SIG-M5 (cell line): Measurements from ENCODE around the gene FYB1.

ENCODE experiments used
- DNase-seq: peaks from one replicate; lab custom pipeline; 2025; lab: John Stamatoyannopoulos, UW

FYB1 gene

DNA sequence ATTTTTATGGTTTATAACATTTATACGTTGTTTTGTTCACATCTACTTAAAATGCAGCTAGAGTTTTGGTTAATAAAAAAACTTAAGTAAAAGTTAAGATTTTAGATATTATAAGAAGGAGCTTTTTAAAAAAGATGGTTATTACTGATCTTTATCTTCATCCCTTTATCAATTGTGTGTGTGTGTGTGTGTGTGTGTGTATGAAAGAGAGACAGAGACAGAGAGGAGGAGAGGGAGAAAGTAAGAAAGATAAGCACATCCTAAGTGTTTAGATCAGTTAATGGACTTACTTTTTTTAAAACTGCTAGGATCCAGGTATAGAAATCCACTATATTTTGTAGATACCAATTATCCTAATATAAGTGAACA lies 99.3 kb downstream of the FYB1 start:
- no peak for DNase-seq

DNA sequence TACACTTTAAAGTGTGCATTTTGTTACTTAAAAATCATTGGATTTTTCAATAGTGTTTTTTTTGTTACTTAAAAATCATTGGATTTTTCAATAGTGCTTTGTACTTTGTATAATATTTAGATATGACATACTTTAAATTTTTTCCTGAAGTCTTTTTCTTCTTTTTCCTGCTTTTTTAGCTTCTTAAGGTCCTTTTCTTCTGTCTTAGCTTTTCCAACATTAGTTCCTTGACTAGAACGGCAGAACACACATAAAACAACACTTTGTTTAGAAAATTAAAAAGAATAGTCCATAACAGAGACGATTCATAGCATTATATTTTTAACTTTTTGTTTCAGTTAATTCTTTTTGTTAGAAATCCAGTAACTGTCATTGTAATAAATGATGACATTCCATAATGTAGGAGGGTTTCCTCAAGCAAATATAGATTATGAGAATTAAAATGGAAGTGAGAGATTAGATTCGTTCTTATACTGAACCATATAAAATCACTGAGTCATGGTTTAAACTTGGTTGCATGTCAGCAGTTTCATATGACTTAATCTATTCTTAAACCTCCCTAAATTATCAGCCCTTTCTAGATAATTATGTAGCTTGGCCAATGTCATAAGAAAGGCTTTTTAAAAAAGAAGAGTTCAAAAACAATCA lies 99.8 kb downstream of the FYB1 start:
- no peak for DNase-seq

DNA sequence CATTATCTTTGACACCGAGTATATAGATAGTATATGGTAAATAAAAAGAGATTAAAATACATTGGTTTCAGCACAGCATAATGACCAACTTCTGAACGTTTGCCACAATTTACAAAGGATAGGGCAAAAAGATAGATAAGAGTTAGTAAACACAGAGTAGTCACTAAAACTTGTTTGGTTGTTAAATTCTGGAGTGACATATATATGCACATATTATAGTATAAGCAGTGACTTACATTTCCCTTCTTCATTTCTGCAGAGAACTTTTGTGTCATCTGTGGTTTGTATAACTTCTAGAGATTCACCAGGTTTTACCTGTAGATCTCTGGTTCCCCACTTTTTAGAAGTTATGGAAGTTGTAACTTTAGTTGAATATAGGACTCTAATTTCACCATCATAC lies 100.7 kb downstream of the FYB1 start:
- no peak for DNase-seq

DNA sequence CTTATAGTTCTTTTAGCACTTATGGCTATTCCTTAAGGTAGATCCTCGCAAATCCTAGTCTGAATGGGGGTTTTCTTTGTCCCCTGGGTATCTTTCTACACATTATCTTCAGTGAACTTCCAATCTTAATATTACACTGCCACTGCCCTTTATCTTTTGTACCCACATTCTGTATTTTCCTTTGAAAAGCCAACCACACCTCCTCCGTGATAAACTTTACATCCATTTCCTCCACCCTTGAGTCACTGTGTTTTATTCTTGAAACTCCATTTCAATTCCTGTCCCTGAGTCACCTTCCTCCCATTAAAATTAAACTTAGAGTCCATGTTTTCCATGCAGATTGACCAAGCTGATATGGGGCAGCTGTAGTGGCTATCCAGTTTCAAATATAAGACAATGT lies 102.0 kb downstream of the FYB1 start:
- no peak for DNase-seq

DNA sequence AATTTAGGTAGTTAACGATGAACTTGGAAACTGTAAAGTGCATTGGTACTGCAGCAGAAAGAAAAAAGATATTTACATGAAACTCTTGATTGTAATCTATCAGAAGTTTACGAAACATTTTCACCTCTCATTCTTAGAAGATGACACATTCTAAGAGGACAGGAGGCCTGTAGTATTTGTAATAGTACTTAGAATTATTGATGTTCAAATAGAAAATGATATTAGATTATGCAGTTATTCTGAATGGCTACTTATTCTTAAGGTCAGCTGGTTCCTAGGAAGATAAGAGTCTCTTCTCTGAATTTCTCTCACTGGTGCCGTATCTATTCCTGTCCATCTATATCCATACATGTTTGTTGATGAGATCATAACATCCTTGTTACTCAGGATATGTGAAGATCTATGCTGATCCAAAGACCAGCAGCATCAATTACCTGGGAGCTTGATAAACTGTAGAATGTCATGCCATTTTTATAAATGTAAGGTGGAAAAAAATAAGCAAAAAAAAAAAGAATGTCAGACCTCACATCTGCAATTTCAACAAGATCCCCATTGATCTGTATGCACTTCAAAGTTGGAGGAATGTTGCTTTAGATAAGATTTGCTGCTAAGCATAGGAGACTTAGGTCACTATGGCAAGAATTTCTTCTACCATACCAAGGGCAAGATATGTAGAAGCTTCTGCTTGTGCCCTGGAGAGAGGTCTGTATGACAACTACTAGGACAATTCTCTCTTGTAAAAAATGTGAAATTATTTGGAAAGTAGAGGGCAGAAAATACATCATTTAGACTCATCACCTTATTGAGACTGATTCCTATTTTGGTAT lies 102.8 kb downstream of the FYB1 start:
- DNase-seq = no peak

DNA sequence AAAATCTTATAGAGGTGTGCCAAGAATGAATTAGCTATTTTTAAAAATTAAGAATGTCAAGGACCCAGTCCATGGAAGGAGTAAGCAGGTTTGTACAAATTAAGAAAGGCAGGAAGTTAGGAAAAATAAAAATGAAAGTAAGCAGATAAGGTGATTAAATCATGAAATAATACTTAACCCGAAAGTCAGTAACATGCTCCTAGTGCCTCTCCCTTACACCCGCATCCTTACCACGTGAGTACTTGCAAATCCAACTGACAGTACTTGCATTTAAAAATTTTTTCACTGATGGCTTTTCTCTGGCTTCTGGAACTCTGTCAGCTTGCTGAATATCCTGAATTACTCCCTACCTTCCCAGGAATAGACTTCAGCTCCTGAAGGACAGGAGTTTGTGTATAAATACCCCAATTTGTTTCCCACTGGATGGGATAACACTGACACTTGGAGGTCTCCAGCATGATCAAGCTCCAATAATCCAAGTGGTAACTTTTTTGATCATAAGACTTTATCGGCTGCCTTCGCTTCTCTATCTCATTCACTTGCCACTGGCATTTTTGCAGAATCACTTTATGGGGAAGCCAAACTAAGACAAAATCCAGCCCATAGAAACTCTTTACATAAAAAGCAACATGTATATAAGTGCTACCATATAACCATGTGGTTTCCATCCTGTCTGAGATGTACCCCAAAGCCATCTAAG lies 103.6 kb downstream of the FYB1 start:
- no peak for DNase-seq

DNA sequence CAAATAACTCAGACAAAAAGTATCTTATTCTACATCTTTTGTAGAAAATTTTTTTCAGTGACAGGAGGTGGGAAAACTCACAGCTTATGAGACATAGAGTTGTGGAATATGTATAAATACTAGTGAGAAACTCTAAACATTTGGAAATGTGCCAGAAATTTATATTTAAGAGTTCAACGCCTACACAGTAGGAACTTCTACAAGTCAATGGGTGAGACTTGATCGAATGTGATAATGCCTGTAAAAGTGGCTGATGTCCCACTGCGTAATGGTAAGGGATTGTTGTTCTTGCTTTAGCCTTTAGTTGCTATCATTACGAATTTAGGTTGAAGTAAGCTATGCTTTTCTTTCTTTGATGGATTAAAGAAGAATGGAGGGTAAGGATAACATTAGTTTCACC lies 105.2 kb downstream of the FYB1 start:
- DNase-seq = no peak

DNA sequence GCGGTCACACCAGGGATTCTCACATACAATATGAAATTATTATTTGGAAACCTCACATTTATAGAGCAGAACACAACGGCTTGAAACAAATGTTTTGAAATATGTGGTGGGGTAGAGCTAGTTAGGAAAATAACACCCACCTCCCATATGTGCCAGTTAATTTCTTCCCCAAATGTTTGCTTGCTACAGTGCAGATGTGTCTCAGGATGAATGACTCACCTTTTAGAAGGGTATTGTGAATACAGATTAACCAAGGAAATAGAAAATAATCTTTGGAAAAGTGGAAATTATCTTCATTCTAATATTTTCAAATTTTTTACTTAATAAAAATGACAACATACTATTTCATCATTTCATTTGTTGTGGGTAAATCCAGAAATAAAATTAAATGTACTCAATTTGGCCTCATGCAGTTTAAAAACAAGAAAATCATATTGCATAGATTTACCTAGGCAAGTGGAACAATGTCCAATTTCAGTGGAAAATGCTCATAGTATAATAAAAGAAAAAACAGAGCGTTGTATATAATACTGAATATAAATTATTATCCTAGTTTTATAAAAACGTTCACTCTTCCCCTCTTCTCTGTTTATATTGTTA lies 105.9 kb downstream of the FYB1 start:
- no peak for DNase-seq

DNA sequence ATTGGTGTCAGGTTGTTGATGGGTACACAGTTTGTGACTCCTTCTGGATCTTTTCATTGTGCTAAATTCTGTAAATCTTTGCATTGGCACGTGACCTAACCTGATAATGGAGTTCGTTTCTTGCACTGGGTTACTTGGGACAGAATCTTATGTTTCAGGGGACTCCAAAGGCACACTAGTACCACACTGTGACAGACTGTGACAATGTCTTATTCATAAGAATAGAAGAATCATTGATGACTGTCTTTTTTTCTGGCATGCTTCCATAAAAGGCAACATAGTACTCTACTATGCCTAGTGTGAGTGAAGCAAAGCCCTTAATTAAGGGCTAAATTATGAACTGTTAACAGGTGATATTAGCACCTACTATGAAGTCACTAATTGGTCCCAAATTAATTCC lies 109.8 kb downstream of the FYB1 start:
- no peak for DNase-seq

DNA sequence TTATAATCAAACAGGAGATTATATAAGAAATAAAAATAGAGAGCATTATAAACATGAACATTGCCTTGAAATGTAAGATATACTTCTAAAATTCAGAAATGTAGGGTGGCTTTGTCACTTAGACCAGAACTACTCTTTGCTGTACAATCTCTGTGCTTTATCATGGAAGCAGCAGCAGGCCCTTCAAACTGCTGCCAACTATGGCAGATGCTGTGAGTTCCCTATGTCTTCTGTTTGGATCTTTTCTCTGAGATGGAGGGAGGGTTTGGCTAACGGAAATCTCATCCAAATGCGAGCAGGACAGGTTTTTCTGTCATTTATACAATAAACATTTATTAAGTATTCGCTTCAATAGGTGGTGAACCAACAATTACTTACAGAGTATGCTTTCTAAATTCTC lies 110.4 kb downstream of the FYB1 start:
- DNase-seq = no peak

DNA sequence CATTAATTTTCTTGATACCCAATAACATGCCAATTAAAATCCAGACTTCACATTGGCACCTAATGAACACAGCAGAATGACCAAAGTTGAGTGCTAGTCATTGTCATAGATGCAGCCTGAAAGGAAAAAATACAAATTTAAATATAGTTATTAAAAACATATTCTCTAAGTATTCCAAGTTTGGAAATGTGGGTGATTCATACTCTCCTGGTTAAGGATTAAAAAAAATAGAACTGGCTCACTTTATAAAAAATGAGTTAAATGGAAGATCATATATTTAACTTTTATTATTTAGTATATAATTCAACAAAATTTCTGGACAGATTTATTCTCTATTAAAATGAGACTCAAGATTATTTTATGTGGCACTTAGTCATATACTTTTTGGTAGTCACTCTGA lies 112.0 kb downstream of the FYB1 start:
- DNase-seq = no peak

DNA sequence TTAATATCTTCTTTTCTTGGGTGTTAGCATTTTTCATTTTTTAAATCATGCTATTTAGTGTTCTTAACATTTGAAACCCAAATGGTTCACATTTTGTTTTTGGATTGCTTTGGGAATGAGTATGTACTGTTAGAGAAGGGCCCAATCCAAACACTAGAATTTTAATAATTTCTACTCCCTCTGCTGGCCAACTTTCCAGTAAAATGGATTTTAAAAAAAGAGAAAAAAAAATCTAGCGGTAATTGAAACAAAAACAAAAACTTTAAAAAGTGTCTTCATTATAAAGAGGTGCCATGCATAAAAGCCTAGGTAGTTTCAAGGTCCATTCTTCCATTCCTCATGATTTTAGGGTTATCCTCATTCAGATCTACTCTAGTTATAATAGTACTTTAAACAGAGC lies 113.0 kb downstream of the FYB1 start:
- DNase-seq = no peak

DNA sequence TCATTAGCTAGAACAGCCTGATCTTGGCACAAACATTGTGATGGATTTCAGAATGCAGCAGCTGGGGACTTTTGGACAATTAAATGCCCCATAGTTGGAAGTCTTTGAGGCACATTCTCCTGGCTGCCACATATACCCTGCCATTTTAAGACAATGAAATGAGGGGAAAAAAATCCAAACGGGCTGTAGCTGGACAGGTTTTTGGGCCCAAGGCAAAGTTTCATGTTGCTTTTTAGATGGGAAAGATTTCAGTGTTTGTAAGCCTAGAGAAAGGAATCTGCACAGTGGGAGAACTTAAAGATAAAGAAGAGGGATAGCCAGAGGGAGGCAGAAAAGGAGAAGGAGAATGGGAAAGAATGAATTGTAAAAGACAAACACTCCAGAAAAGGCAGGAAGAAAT lies 115.1 kb downstream of the FYB1 start:
- no peak for DNase-seq

DNA sequence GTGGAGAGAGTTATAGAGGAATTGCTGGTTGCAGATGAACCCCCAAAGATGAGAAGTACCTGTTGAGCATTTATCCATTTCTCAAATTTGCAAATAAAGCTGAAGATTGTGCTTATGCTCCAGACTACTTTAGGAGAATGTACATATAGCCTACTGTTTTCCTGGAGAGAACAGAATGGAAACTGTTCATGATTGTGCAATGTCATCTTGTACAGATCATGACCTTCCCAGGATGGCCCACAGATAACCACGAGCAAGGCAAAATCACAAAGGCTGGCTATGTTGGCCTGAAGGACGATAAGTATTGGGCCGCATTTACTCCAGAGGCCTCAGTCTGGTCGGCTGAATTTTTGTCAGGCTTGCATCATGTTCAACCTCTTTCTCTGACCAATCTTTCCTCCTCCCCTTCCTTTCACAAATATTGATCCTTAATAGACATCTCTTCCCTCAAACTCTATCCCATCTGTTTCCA lies 116.6 kb downstream of the FYB1 start:
- no peak for DNase-seq

DNA sequence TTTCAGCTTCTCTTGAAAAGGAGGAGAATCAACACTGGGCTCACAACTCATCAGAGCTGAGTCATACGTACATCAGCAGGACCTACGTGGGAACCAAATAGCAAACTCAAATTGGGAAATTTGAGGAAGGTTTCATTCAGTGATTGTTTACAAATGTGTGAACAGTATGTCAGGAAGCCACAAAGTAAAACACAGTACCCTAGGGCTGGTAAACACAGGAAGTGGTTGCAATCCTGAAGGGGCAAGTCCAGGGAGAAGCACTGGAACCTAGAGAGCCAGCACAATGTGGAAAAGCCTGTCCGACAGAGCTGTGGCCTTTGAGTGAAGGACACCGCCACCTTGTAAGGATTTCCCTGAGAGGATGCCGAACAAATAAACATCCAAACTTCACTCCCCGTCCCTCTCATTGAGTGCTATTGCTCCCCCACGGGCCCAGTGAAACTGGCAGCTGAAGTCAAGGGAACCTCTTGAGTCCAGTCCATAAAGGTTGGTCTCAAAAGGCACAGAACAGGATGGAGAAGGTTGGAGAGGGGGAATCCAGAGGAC lies 118.4 kb downstream of the FYB1 start:
- no peak for DNase-seq

DNA sequence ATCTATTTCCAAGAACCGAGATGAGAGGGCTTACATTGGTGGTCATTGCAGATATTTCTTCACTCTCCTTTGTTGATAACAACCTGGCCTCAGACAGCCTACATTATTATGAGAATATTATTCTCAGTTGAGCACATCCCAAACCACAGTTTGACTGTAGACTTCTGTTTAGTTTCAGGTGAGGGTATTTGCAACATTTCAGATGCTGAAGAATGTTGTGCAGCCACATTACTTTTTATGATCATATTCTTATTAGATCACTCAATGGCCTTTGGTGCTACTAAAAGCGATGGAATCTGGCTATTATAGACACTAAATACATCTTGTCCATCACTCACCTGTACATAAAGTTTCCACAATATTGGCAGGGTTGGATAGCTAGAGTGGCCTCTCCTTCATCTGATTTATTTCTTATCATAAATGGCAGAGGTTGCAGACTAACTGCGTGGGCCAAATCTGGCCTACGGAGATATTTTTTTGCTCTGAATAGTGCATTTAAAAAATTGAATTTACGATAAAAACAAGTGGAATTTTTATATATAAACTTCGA lies 119.0 kb downstream of the FYB1 start:
- DNase-seq = no peak

DNA sequence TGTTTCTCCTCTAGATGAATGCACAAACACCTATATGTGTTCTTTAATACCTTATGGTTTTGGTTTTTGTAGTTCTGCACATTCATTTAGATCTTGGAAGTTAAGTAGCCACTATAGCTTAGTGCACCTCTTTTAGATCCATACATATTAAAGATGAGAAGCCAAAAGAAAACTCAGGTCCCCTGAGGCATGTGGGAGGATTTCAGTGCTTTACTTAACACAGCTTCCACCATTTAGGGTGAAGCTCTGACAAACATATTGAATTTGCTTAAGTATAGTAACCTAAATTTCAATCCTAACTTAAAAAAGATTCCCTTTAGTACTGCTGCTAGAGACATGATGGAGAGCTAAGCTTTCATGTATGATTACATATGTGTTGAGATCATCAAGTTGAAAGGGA lies 119.5 kb downstream of the FYB1 start:
- no peak for DNase-seq

DNA sequence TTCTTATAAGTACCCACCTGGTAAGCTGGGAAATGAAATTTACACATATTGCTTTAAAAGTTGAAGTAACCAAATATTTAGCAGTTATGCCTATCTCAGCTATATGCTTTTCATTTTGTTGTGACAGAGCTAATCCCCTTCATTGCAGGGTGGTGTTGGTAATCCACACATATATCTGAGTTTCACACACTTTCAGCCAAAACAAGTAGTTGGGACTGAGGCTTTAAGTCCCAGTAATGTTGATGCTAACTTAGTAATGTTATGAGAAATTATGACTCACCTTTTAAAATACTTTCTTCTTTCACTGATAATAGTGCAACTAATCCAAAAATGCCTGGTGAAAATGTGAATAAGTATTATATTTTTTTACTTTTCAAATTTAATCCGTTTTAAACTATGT lies 126.0 kb downstream of the FYB1 start:
- DNase-seq = no peak

DNA sequence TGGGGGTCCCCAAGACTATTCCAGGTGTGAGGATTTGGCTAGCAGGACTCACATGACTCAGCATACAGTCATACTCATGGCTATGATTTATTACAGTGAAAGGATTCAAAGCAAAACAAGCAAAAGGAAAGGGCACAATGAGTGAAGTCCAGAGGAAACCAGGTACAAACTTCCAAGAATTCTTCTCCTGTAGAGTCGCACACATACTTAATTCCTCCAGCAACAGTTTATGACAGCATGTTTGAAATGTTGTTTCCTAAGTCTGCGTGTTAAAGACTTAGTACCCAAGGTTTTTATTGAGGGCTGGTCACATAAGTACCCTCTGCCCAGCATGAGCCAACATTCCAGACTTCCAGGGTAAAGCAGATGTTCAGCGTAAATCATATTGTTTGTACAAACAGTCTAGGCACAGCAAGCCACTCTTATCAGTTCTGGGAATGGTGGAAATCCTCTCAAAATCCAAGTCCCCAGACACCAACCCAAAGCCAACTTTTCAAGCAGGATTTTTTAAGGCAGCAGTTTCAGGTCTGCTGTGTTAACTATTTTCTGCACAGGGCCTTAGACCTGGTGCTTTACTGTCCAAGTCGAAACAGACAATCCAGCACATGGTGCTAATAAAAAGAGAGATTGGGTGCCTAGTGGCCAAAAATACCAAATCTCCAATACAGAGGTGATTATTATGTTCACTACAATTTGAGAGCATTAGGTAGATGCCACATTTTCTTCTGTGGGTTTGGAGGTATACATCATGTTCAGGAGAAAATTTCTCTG lies 126.6 kb downstream of the FYB1 start:
- DNase-seq = no peak

DNA sequence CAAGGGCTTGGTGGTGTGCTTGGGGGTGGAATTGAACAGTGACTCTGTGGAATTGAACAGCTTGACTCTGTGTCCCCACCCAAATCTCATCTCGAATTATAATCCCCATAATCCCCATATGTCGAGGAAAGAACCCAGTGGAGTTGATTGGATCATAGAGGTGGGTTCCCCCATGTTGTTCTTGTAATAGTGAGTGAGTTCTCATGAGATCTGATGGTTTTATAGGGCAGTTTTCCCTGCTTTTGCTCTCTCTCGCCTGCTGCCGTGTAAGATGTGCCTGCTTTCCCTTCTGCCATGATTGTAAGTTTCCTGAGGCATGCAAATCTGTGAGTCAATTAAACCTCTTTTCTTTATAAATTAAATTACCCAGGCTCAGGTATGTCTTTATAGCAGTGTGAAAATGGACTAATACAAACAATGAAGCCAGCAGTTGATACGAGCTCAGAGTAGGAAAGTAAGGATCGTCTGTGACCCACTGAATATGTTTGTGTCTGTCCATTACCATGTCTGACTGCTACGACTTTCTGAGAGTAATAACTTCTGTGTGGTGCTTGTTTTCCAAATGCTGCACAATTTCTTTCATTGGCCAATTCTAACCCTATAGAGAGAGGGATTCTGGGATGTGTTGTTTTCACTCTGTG lies 127.3 kb downstream of the FYB1 start:
- no peak for DNase-seq

DNA sequence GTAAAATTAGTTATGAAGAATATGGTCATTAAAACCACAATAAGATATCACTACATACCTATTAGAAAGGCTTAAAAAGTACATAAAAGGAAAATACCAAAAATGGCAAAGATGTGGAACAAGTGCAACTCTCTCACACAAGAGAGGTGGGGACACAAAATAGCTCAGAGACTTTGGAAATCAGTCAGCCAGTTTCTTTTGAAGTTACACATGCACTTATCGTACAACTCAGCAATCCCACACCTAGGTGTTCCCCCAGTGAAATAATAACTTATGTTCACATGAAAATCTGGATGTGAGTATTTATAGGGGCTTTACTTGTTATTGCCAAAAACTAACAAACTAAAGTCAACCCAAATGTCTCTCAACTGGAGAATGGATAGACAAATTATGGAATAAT lies 135.4 kb downstream of the FYB1 start:
- no peak for DNase-seq
